HepG2 (cell line): ENCODE results near the gene ADAMTS2. TPM values are rescaled to one million over a fixed set of nuclear protein-coding genes. Genes with fewer than 3 reads are reported as not detected.

ENCODE experiments used
- ATAD3A ChIP-seq: sonication (generic); formaldehyde crosslinking; IDR thresholded peaks from 2 replicates; pipeline ENCODE4 v1.4.0; 2020; ENCODE audit warnings: missing genetic modification reagents
- HNF4A ChIP-seq: sonication (generic); formaldehyde crosslinking; IDR thresholded peaks from 2 replicates; pipeline ENCODE4 v1.4.0; 2020; ENCODE audit warnings: missing genetic modification reagents
- HNRNPK ChIP-seq: fragments of 200-400 bp; formaldehyde crosslinking; IDR thresholded peaks from 2 replicates; pipeline ENCODE4 v1.6.1; 2018; ENCODE audit warnings: low read length, low read depth, moderate library complexity, mild to moderate bottlenecking; ENCODE audit not compliant: poor library complexity, severe bottlenecking
- NR2F1 ChIP-seq, 2 experiments: fragments of 450-650 bp in 1 of 2; formaldehyde crosslinking in 1 of 2; IDR thresholded peaks; 2 replicates each; pipeline versions ENCODE4 v1.5.0 to v1.6.1; 2016 to 2020; ENCODE audit warnings: mild to moderate bottlenecking in 1 of 2, missing compliant biosample characterization in 1 of 2, missing genetic modification reagents in 1 of 2, moderate library complexity in 1 of 2
- XBP1 ChIP-seq: sonication (generic); formaldehyde crosslinking; IDR thresholded peaks from 2 replicates; pipeline ENCODE4 v1.5.0; 2020; ENCODE audit warnings: missing genetic modification reagents
- ZKSCAN1 ChIP-seq: fragments of 150-350 bp; IDR thresholded peaks from 2 replicates; pipeline ENCODE4 v1.6.1; 2014; ENCODE audit warnings: low read length
- ZNF30 ChIP-seq: sonication (generic); formaldehyde crosslinking; IDR thresholded peaks from 2 replicates; pipeline ENCODE4 v1.5.0; 2020; ENCODE audit warnings: mild to moderate bottlenecking, missing genetic modification reagents
- ZNF382 ChIP-seq: sonication (generic); formaldehyde crosslinking; IDR thresholded peaks from 2 replicates; pipeline ENCODE4 v1.5.0; 2020; ENCODE audit warnings: missing genetic modification reagents, mild to moderate bottlenecking, borderline replicate concordance
- ZNF619 ChIP-seq: sonication (generic); formaldehyde crosslinking; IDR thresholded peaks from 2 replicates; pipeline ENCODE4 v1.4.0; 2020; ENCODE audit warnings: mild to moderate bottlenecking, missing genetic modification reagents
- polyA plus RNA-seq, 8 experiments: library from polyadenylated mRNA; depleted of rRNA in 3 of 8; stranded (reverse) in 7 of 8; unstranded in 1 of 8; fragments of >200 nt; fragmentation: Illumina TruSeq in 4 of 8; extraction: Trizol in 4 of 8; gene quantifications; 2 replicates each; pipeline versions ENCODE4 v1.2.1 to v1.2.3, GENCODE V29; 2011 to 2016; ENCODE audit warnings: low read depth in 4 of 8, missing spikeins in 1 of 8, mixed read lengths in 1 of 8; ENCODE audit not compliant: insufficient read depth in 1 of 8
- total RNA-seq, 5 experiments: library from RNA; depleted of rRNA; stranded (reverse); fragments of >200 nt; fragmentation: Illumina TruSeq; extraction: Trizol; gene quantifications; 2 replicates each; pipeline ENCODE4 v1.2.3, GENCODE V29; 2016; ENCODE audit warnings: low read depth in 1 of 5
- TF ChIP-seq, protein P1 (sequence below): sonication (generic); formaldehyde crosslinking; IDR thresholded peaks from 2 replicates; pipeline ENCODE4 v1.4.0; 2020; ENCODE audit warnings: missing genetic modification reagents, borderline replicate concordance
- TF ChIP-seq, protein P2 (sequence below): sonication (generic); formaldehyde crosslinking; IDR thresholded peaks from one replicate; pipeline ENCODE4 v1.5.1; 2020; ENCODE audit warnings: mild to moderate bottlenecking, missing genetic modification reagents; ENCODE audit errors: not compliant biosample characterization
- TF ChIP-seq, protein P3 (sequence below): IDR thresholded peaks from 2 replicates; pipeline ENCODE4 v1.6.1; 2016; ENCODE audit warnings: missing compliant biosample characterization, missing genetic modification reagents, borderline replicate concordance
- TF ChIP-seq, protein P4 (sequence below): IDR thresholded peaks from 2 replicates; pipeline ENCODE4 v1.4.0; 2020; ENCODE audit warnings: mild to moderate bottlenecking, missing genetic modification reagents

ADAMTS2 gene
- total and polyA plus RNA-seq, 2 of the 13 experiments (the other 11 are each of a cell fraction or from before 2014, with no cell fraction given) = 0.24 to 3.5 TPM

DNA sequence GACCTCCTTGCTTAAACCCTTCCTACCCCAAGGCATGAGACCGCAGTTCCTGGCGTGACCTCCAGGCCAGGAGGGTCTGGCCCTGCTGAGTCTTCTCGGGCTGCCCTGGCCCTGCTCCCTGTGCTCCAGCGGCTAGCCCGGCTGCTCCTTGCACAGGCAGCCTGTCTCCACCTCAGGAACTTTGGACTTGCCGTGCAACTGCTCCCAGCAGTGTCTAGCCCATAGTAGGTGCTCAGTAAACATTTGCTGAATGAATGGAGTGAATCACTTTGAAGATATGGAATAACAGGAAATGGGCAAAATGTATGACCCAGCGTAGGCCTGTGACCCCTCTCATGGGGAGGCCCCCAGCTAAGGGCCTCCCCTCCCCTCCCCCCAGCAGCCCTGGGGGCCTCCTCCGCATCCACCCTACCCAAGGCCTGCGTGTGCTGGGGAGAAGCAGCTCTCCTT is 158.0 kb downstream of the ADAMTS2 start (continued):
- TF ChIP-seq, protein P1, sequence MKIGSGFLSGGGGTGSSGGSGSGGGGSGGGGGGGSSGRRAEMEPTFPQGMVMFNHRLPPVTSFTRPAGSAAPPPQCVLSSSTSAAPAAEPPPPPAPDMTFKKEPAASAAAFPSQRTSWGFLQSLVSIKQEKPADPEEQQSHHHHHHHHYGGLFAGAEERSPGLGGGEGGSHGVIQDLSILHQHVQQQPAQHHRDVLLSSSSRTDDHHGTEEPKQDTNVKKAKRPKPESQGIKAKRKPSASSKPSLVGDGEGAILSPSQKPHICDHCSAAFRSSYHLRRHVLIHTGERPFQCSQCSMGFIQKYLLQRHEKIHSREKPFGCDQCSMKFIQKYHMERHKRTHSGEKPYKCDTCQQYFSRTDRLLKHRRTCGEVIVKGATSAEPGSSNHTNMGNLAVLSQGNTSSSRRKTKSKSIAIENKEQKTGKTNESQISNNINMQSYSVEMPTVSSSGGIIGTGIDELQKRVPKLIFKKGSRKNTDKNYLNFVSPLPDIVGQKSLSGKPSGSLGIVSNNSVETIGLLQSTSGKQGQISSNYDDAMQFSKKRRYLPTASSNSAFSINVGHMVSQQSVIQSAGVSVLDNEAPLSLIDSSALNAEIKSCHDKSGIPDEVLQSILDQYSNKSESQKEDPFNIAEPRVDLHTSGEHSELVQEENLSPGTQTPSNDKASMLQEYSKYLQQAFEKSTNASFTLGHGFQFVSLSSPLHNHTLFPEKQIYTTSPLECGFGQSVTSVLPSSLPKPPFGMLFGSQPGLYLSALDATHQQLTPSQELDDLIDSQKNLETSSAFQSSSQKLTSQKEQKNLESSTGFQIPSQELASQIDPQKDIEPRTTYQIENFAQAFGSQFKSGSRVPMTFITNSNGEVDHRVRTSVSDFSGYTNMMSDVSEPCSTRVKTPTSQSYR (CRISPR knock-in tag) = peak; percentile 89
- TF ChIP-seq, protein P2, sequence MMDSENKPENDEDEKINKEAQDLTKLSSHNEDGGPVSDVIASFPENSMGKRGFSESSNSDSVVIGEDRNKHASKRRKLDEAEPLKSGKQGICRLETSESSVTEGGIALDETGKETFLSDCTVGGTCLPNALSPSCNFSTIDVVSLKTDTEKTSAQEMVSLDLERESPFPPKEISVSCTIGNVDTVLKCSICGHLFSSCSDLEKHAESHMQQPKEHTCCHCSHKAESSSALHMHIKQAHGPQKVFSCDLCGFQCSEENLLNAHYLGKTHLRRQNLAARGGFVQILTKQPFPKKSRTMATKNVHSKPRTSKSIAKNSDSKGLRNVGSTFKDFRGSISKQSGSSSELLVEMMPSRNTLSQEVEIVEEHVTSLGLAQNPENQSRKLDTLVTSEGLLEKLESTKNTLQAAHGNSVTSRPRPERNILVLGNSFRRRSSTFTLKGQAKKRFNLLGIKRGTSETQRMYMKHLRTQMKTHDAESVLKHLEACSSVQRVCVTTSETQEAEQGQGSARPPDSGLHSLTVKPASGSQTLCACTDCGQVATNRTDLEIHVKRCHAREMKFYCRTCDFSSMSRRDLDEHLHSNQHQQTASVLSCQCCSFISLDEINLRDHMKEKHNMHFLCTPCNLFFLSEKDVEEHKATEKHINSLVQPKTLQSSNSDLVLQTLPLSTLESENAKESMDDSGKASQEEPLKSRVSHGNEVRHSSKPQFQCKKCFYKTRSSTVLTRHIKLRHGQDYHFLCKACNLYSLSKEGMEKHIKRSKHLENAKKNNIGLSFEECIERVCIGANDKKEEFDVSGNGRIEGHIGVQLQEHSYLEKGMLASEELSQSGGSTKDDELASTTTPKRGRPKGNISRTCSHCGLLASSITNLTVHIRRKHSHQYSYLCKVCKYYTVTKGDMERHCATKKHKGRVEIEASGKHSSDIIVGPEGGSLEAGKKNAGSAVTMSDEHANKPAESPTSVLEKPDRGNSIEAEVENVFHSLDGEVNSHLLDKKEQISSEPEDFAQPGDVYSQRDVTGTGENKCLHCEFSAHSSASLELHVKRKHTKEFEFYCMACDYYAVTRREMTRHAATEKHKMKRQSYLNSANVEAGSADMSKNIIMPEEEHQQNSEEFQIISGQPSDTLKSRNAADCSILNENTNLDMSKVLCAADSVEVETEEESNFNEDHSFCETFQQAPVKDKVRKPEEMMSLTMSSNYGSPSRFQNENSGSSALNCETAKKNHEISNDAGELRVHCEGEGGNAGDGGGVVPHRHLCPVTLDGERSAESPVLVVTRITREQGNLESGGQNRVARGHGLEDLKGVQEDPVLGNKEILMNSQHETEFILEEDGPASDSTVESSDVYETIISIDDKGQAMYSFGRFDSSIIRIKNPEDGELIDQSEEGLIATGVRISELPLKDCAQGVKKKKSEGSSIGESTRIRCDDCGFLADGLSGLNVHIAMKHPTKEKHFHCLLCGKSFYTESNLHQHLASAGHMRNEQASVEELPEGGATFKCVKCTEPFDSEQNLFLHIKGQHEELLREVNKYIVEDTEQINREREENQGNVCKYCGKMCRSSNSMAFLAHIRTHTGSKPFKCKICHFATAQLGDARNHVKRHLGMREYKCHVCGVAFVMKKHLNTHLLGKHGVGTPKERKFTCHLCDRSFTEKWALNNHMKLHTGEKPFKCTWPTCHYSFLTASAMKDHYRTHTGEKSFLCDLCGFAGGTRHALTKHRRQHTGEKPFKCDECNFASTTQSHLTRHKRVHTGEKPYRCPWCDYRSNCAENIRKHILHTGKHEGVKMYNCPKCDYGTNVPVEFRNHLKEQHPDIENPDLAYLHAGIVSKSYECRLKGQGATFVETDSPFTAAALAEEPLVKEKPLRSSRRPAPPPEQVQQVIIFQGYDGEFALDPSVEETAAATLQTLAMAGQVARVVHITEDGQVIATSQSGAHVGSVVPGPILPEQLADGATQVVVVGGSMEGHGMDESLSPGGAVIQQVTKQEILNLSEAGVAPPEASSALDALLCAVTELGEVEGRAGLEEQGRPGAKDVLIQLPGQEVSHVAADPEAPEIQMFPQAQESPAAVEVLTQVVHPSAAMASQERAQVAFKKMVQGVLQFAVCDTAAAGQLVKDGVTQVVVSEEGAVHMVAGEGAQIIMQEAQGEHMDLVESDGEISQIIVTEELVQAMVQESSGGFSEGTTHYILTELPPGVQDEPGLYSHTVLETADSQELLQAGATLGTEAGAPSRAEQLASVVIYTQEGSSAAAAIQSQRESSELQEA (CRISPR knock-in tag) = no peak
- TF ChIP-seq, protein P3, sequence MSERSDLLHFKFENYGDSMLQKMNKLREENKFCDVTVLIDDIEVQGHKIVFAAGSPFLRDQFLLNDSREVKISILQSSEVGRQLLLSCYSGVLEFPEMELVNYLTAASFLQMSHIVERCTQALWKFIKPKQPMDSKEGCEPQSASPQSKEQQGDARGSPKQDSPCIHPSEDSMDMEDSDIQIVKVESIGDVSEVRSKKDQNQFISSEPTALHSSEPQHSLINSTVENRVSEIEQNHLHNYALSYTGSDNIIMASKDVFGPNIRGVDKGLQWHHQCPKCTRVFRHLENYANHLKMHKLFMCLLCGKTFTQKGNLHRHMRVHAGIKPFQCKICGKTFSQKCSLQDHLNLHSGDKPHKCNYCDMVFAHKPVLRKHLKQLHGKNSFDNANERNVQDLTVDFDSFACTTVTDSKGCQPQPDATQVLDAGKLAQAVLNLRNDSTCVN (CRISPR knock-in tag) = no peak
- TF ChIP-seq ZNF619 (no peak), ATAD3A (CRISPR knock-in tag) (no peak), HNF4A (CRISPR knock-in tag) (peak; percentile 92), NR2F1 (CRISPR knock-in tag; IDR thresholded peaks at IDR 0.05) (peak in 1 of 2 experiments; percentile 67; a peak in 1 of 4 replicates), XBP1 (CRISPR knock-in tag) (no peak), ZNF382 (CRISPR knock-in tag) (no peak), HNRNPK (no peak), ZKSCAN1 (peak; percentile 98), ZNF30 (CRISPR knock-in tag) (no peak)
- TF ChIP-seq, protein P4, sequence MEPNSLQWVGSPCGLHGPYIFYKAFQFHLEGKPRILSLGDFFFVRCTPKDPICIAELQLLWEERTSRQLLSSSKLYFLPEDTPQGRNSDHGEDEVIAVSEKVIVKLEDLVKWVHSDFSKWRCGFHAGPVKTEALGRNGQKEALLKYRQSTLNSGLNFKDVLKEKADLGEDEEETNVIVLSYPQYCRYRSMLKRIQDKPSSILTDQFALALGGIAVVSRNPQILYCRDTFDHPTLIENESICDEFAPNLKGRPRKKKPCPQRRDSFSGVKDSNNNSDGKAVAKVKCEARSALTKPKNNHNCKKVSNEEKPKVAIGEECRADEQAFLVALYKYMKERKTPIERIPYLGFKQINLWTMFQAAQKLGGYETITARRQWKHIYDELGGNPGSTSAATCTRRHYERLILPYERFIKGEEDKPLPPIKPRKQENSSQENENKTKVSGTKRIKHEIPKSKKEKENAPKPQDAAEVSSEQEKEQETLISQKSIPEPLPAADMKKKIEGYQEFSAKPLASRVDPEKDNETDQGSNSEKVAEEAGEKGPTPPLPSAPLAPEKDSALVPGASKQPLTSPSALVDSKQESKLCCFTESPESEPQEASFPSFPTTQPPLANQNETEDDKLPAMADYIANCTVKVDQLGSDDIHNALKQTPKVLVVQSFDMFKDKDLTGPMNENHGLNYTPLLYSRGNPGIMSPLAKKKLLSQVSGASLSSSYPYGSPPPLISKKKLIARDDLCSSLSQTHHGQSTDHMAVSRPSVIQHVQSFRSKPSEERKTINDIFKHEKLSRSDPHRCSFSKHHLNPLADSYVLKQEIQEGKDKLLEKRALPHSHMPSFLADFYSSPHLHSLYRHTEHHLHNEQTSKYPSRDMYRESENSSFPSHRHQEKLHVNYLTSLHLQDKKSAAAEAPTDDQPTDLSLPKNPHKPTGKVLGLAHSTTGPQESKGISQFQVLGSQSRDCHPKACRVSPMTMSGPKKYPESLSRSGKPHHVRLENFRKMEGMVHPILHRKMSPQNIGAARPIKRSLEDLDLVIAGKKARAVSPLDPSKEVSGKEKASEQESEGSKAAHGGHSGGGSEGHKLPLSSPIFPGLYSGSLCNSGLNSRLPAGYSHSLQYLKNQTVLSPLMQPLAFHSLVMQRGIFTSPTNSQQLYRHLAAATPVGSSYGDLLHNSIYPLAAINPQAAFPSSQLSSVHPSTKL = peak; percentile 76
